Testis (tissue), 2 donors: Measurements from ENCODE around the gene HNRNPA0.

Experiments used
- CTCF ChIP-seq, 3 experiments: fragments of 450-650 bp in 2 of 3; fragments of 200-600 bp in 1 of 3; sonication (generic) in 1 of 3; IDR thresholded peaks; one replicate each; pipeline ENCODE4 v1.5.1; 2016 to 2019; ENCODE audit warnings: antibody characterized with exemption in 3 of 3, mild to moderate bottlenecking in 2 of 3, moderate library complexity in 1 of 3
- POLR2A ChIP-seq: fragments of 450-650 bp; IDR thresholded peaks from one replicate; pipeline ENCODE4 v1.6.1; 2017; ENCODE audit warnings: antibody characterized with exemption, mild to moderate bottlenecking, moderate library complexity

GRCh38 chr5:137735555-137736284 is 18.4 kb downstream of the HNRNPA0 start, which contains the start of gene KLHL3:
- no peak for TF ChIP-seq CTCF (IDR thresholded peaks at IDR 0.05)
- TF ChIP-seq POLR2A: no peak
